Stromal cell of bone marrow (primary cell): ENCODE data around the gene SEC22A.

ENCODE experiments used
- DNase-seq: peaks from one replicate; pipeline ENCODE4 v3.0.0-alpha.2; 2012; ENCODE audit warnings: low read depth

Gene SEC22A

GRCh38 chr3:123307064-123307463 is 105.3 kb downstream of the SEC22A start:
- DNase-seq, result no peak

GRCh38 chr3:123310186-123310585 is 108.4 kb downstream of the SEC22A start:
- DNase-seq, result no peak

- peak; percentile 13 for DNase-seq
These were observed 109.0 kb downstream of the SEC22A start for GRCh38 chr3:123310741-123311140.

- no peak for DNase-seq
These were observed 109.5 kb downstream of the SEC22A start for GRCh38 chr3:123311201-123311600.

GRCh38 chr3:123312331-123313265 is 110.9 kb downstream of the SEC22A start:
- DNase-seq, result no peak

- no peak for DNase-seq
These were observed 112.1 kb downstream of the SEC22A start for GRCh38 chr3:123313889-123314288.

- no peak for DNase-seq
These were observed 112.9 kb downstream of the SEC22A start for GRCh38 chr3:123314359-123315270.

GRCh38 chr3:123315271-123315595 is 113.5 kb downstream of the SEC22A start:
- DNase-seq, result no peak

GRCh38 chr3:123317716-123318115 is 116.0 kb downstream of the SEC22A start:
- no peak for DNase-seq

GRCh38 chr3:123318374-123318773 is 116.6 kb downstream of the SEC22A start:
- DNase-seq, result no peak

GRCh38 chr3:123319760-123320159 is 118.0 kb downstream of the SEC22A start:
- DNase-seq, result no peak

GRCh38 chr3:123320221-123320620 is 118.5 kb downstream of the SEC22A start:
- no peak for DNase-seq

GRCh38 chr3:123321806-123322205 is 120.1 kb downstream of the SEC22A start:
- DNase-seq, result no peak

- no peak for DNase-seq
These were observed 121.1 kb downstream of the SEC22A start for GRCh38 chr3:123322866-123323265.
